ENCODE measurements around the gene UNC13D.
"Not testable (repeated sequence)": the region's sequence is repeated elsewhere in the genome, so short reads cannot be mapped to it uniquely, and the experiment has no call there.

Gene UNC13D

GRCh38 chr17:75799402-75799801, 44.8 kb downstream of the UNC13D start:
- no peak for DNase-seq (ENCODE audit: low read depth in 2 of 2)

GRCh38 chr17:75795820-75796607, 48.2 kb downstream of the UNC13D start:
- no peak for DNase-seq (ENCODE audit: low read depth in 2 of 2)

GRCh38 chr17:75793460-75793859, 50.7 kb downstream of the UNC13D start:
- no peak for DNase-seq (ENCODE audit: low read depth in 2 of 2)

- no peak for DNase-seq (ENCODE audit: low read depth in 2 of 2)
Observed at GRCh38 chr17:75791254-75791653, 53.0 kb downstream of the UNC13D start.

GRCh38 chr17:75785016-75785890, 59.0 kb downstream of the UNC13D start:
- peak; percentile 80 to 86 for DNase-seq (ENCODE audit: low read depth in 2 of 2)

GRCh38 chr17:75784473-75785015, 59.7 kb downstream of the UNC13D start, which contains the start of gene UNK:
Gene UNK (plus strand): TSS chr17:75784806. CDS start chr17:75784881, 75 bp downstream.
- peak; percentile 91 to 92 for DNase-seq (ENCODE audit: low read depth in 2 of 2)

- no peak for DNase-seq (ENCODE audit: low read depth in 2 of 2)
Observed at GRCh38 chr17:75783803-75784472, 60.3 kb downstream of the UNC13D start.

- no peak for DNase-seq (ENCODE audit: low read depth in 2 of 2)
Observed at GRCh38 chr17:75783069-75783783, 61.0 kb downstream of the UNC13D start.

GRCh38 chr17:75779987-75780889, 64.0 kb downstream of the UNC13D start:
- no peak for DNase-seq (ENCODE audit: low read depth in 2 of 2)

- DNase-seq (ENCODE audit: low read depth in 2 of 2) = peak; percentile 88 to 91
Observed at GRCh38 chr17:75779250-75779986, 64.8 kb downstream of the UNC13D start.

- peak in 1 of 2 donors; percentile 59 for DNase-seq (ENCODE audit: low read depth in 2 of 2)
Observed at GRCh38 chr17:75778861-75779249, 65.3 kb downstream of the UNC13D start.

- not testable (repeated sequence) for DNase-seq (ENCODE audit: low read depth in 2 of 2)
Observed at GRCh38 chr17:75778066-75778860, 65.9 kb downstream of the UNC13D start.

GRCh38 chr17:75777296-75777922, 66.8 kb downstream of the UNC13D start:
- DNase-seq (ENCODE audit: low read depth in 2 of 2) = no peak
